Neural progenitor cell (in vitro differentiated cells): ENCODE results near the gene FBXL13.

ENCODE experiments used
- EZH2 ChIP-seq: fragments of 200-600 bp; sonication (generic); IDR thresholded peaks from 2 replicates; pipeline ENCODE4 v1.6.1; 2017; ENCODE audit warnings: antibody characterized with exemption, mild to moderate bottlenecking, moderate library complexity
- EZH2phosphoT487 ChIP-seq: fragments of 200-600 bp; sonication (generic); IDR thresholded peaks from 2 replicates; pipeline ENCODE4 v1.6.1; 2017; ENCODE audit warnings: antibody characterized with exemption
- TF ChIP-seq, protein P1 (sequence below): fragments of 200-600 bp; sonication (generic); IDR thresholded peaks from 2 replicates; pipeline ENCODE4 v1.5.1; 2017; ENCODE audit warnings: antibody characterized with exemption, mild to moderate bottlenecking

DNA sequence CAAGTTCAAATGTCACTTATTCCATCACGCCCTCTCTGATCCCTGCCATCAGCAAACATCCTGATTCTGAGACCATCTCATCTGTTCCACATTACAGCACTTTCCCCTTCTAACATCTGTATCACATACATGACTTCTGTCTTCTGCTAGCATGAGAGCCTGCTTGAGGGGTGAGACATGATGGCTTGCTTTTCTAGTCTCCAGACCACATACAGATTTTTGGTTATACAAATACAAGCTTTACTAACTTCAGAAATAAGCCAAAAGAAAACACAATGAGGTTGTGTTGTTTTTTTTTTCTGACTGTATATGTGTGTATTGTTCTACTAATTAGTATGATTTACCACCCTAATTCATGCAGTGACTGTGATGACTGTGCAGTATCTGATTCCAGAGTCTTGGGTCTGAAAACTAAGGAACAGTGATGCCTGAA, 40.0 kb upstream of the FBXL13 start:
- TF ChIP-seq, protein P1, sequence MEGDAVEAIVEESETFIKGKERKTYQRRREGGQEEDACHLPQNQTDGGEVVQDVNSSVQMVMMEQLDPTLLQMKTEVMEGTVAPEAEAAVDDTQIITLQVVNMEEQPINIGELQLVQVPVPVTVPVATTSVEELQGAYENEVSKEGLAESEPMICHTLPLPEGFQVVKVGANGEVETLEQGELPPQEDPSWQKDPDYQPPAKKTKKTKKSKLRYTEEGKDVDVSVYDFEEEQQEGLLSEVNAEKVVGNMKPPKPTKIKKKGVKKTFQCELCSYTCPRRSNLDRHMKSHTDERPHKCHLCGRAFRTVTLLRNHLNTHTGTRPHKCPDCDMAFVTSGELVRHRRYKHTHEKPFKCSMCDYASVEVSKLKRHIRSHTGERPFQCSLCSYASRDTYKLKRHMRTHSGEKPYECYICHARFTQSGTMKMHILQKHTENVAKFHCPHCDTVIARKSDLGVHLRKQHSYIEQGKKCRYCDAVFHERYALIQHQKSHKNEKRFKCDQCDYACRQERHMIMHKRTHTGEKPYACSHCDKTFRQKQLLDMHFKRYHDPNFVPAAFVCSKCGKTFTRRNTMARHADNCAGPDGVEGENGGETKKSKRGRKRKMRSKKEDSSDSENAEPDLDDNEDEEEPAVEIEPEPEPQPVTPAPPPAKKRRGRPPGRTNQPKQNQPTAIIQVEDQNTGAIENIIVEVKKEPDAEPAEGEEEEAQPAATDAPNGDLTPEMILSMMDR: no peak
- TF ChIP-seq EZH2phosphoT487 (no peak), EZH2 (no peak)
